ENCODE results near the gene TSPAN12.
"Not testable (repeated sequence)": the region's sequence is repeated elsewhere in the genome, so short reads cannot be mapped to it uniquely, and the experiment has no call there.

Gene TSPAN12

DNA sequence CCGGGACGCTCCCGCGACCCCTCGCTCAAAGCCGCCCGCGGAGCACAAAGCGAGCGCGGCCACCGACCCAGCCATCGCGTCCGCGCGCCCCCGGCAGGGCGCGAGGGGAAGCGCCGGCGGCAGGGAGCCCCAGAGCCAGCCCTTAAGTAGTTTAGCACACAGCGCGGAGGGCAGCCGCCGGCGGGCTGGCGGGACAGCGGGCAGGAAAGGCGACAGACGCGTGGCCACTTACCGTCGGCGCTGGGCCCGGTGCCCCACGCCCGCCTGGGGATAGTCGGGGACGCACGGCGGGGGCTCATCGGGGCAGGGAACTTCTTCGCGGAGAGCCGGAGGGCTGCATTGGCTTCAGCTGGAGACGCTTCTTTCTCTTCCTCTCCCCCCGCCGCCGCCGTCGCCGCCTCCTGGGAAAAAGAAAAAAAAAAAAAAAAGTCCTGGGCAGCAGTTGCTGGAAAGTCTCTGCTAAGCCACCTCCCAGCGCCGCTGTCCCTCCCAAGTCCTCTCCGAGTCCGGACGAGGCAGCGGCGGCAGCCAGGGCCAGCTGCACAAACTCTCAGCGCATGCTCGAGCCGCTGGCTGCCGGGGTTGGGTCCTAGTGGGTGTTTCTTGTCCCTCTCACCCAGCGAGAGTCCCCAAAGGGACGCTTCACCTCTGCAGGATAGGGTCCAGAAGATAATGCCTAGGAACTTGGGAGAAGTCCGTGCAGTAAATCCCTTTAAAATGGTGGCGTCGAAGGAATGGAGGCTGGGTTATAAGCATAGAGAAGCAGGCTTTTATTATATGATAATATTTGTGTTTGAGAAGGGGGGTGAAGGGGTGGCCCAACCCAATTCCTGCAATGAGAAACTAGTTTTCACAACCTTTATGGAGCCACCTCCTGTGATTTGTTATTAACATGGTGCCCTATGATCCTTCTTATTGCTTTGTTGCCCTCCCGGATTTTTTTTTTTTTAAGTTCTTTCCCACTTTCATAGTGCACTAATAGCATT lies at the start of gene TSPAN12:
Gene TSPAN12, minus strand, starts transcription at position 557 of the 986 bp plus-strand sequence. CDS start 1,381 bp downstream, outside the sequence.
- no peaks in the 10 kb centered on the region for H3K9me3 Mint-ChIP-seq
- no peak within 1 kb of the TSS for H3K27ac Mint-ChIP-seq
- H3K4me3 Mint-ChIP-seq: peak within 1 kb of the TSS; percentile 80 to 83
- DNase-seq: peak; percentile 54 to 56
- ATAC-seq: peak; percentile 92
- H3K27me3 Mint-ChIP-seq: peaks cover 81% of the 10 kb centered on the region
- peaks cover 18% of the 10 kb centered on the region for H3K4me1 Mint-ChIP-seq

DNA sequence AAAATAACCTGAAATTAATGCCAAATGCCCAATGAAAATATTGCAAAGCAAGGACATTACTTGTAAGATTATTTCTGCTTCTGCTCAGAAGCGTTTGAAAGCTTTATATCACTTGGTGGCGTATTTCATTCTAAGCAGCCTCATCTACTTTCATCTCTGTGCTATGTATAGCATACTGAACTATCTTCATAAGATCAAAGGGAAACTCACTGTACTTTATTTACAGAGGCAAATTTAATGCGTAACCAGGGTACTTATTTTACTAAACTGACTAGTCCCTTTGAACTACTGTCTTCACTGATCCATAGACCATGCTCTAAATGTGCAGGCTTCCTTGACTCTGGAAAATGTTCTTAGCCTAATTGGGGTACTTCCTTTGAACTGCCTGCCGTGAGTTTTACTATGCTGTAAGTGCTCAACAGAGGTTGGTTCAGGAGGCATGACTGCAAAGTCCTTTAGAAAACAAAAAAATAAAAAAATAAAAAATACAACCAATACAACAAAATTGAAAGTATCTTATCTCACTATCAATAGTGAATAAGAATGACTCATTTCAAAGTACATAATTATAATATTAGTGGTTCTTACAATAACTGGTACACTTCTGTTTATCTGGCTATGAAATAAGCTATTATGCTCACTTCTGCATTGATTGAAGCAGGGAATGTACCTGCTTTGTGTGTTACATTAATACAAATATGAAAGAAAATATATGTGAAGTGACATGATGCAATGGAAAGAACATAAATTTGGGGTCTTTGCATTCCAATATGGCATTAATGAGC lies 41.0 kb upstream of the TSPAN12 start:
- peaks cover 10% of the 10 kb centered on the region for H3K27me3 Mint-ChIP-seq
- ATAC-seq (no peak), DNase-seq (no peak)
- no peaks in the 10 kb centered on the region for H3K4me1 Mint-ChIP-seq
- H3K27ac Mint-ChIP-seq: no peak overlapping the region
- H3K9me3 Mint-ChIP-seq: peaks cover 7 to 14% of the 10 kb centered on the region in 2 donors
- H3K4me3 Mint-ChIP-seq: no peak overlapping the region

DNA sequence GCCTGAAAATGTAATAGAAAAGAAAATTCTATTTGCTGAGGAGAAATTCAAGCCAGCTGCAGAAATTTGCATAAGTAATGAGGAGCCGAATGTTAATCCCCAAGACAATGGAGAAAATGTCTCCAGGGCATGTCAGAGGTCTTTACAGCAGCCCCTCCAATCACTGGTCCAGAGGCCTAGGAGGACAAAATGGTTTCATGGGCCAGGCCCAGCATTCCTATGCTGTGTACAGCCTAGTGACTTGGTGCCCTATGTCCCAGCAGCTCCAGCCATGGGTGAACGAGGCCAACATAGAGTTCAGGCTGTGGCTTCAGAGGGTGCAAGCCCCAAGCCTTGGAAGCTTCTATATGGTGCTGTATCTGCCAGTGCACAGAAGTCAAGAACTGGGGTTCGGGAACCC lies 37.3 kb upstream of the TSPAN12 start:
- H3K4me3 Mint-ChIP-seq, H3K4me1 Mint-ChIP-seq, ATAC-seq, H3K27me3 Mint-ChIP-seq, DNase-seq, H3K27ac Mint-ChIP-seq: not testable (repeated sequence)
- H3K9me3 Mint-ChIP-seq: peaks cover 9 to 20% of the 10 kb centered on the region in 2 donors

GRCh38 chr7:120885602-120886001 lies 27.7 kb upstream of the TSPAN12 start:
- H3K27ac Mint-ChIP-seq, H3K4me3 Mint-ChIP-seq, DNase-seq, ATAC-seq, H3K4me1 Mint-ChIP-seq: not testable (repeated sequence)
- Mint-ChIP-seq H3K27me3 (peaks cover 27% of the 10 kb centered on the region), H3K9me3 (peaks cover 7 to 11% of the 10 kb centered on the region in 2 donors)

GRCh38 chr7:120877701-120878100 lies 19.8 kb upstream of the TSPAN12 start:
- Mint-ChIP-seq H3K4me3 (no peak overlapping the region), H3K9me3 (no peaks in the 10 kb centered on the region), H3K4me1 (no peaks in the 10 kb centered on the region), H3K27me3 (peaks cover 40% of the 10 kb centered on the region), H3K27ac (no peak overlapping the region)
- ATAC-seq: no peak
- no peak for DNase-seq

GRCh38 chr7:120876922-120877321 lies 19.0 kb upstream of the TSPAN12 start:
- Mint-ChIP-seq H3K27me3 (peaks cover 40% of the 10 kb centered on the region), H3K4me1 (no peaks in the 10 kb centered on the region), H3K9me3 (no peaks in the 10 kb centered on the region), H3K27ac (no peak overlapping the region), H3K4me3 (no peak overlapping the region)
- DNase-seq (no peak), ATAC-seq (no peak)

GRCh38 chr7:120874722-120875121 lies 16.8 kb upstream of the TSPAN12 start:
- DNase-seq (no peak), ATAC-seq (no peak)
- Mint-ChIP-seq H3K4me3 (no peak overlapping the region), H3K9me3 (no peaks in the 10 kb centered on the region), H3K27me3 (peaks cover 31% of the 10 kb centered on the region), H3K4me1 (no peaks in the 10 kb centered on the region), H3K27ac (no peak overlapping the region)

DNA sequence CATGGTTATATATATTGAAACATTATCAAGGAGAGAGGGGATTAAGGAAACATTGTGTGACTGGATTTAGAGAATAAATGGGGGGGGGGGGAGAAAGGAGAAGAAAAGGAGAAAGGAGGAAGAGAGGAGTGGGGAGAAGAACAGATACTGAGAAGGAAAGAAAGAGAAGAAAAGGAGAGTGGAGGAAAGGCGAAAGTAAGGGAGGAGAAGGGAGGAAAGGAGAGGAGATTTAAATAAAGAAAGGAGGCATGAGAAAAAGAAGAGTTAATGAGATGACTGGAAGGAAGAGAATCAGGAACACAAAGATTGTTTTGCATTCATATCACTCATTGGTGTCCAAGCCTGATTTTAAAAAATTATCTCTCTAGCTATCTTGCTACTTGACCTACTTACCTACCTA lies 16.1 kb upstream of the TSPAN12 start:
- H3K4me3 Mint-ChIP-seq: no peak overlapping the region
- H3K9me3 Mint-ChIP-seq: no peaks in the 10 kb centered on the region
- H3K27me3 Mint-ChIP-seq: peaks cover 31% of the 10 kb centered on the region
- no peak for DNase-seq
- no peak for ATAC-seq
- no peak overlapping the region for H3K27ac Mint-ChIP-seq
- no peaks in the 10 kb centered on the region for H3K4me1 Mint-ChIP-seq

- H3K4me3 Mint-ChIP-seq: no peak overlapping the region
- H3K27me3 Mint-ChIP-seq: peaks cover 31% of the 10 kb centered on the region
- H3K4me1 Mint-ChIP-seq: no peaks in the 10 kb centered on the region
- H3K9me3 Mint-ChIP-seq: no peaks in the 10 kb centered on the region
- no peak for DNase-seq
- H3K27ac Mint-ChIP-seq: no peak overlapping the region
- ATAC-seq: no peak
These were observed 15.5 kb upstream of the TSPAN12 start for GRCh38 chr7:120873401-120873800.

- DNase-seq (no peak), ATAC-seq (no peak)
- H3K27ac Mint-ChIP-seq: no peak overlapping the region
- no peaks in the 10 kb centered on the region for H3K9me3 Mint-ChIP-seq
- H3K27me3 Mint-ChIP-seq: peaks cover 28% of the 10 kb centered on the region
- H3K4me3 Mint-ChIP-seq: no peak overlapping the region
- no peaks in the 10 kb centered on the region for H3K4me1 Mint-ChIP-seq
These were observed 11.8 kb upstream of the TSPAN12 start for GRCh38 chr7:120869700-120870099.

DNA sequence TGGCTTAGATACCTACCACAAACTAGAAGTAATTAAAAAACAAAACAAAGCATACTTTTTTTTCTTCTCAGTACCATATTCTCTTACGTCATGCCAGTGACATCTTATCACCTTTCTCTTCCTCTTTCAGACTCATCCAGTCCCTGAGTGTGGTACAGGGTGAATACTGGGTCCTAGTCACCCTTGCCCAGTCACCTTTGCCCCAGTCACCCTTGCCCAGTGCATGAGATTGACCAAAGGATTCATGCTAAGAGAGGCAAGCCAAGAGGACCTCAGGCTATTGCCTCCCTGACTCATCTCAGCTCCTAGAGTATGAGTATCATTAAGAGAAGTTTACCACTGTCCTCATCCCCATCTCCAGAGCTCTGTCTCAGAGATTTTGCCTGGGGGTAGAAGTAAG lies 10.0 kb upstream of the TSPAN12 start:
- ATAC-seq: no peak
- no peaks in the 10 kb centered on the region for H3K4me1 Mint-ChIP-seq

GRCh38 chr7:120865191-120865981 lies 7.4 kb upstream of the TSPAN12 start:
- ATAC-seq (no peak), DNase-seq (no peak)
- H3K27ac Mint-ChIP-seq: peak overlapping the region in 1 of 2 donors; percentile 3
- peaks cover 46% of the 10 kb centered on the region for H3K27me3 Mint-ChIP-seq
- no peaks in the 10 kb centered on the region for H3K9me3 Mint-ChIP-seq
- no peak overlapping the region for H3K4me3 Mint-ChIP-seq
- no peaks in the 10 kb centered on the region for H3K4me1 Mint-ChIP-seq

More for the DNA sequence above, 10.0 kb upstream of the TSPAN12 start:
- no peak for DNase-seq
- Mint-ChIP-seq H3K27ac (no peak overlapping the region), H3K4me3 (no peak overlapping the region), H3K27me3 (peaks cover 27% of the 10 kb centered on the region), H3K9me3 (no peaks in the 10 kb centered on the region)

DNA sequence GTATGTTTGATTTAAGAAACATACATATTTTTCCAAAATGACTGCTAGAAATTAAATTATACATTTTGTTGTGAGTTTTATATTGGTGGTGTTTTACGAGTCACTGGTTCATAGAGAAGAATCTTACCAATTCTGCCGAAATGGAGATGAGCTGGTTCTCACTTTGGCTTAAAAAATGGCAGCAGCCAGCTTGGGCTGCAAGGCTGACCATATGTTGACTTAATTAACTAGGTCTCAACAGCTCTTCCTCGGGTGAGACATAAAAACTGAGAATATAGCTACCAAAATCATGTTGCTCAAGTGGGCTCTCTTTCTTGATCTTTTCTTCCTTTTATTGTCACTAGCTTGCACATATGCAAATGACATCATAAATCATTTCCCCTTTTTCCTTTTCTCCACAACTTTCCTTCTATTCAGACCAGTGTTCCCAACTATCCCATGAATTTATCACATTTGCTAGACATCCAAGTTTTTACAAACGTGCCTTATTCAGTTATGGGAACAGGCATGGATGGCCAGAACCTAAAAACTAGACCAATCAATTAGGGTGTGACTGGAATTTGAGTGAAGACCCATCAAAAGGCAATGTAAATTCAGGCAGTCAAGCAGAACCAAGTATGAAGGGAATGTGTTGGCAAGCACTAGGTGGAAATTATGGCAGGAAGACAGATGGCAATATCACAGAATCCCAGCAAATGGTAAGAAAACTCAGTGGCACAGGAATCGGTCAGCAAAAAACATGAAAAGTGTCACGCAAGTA lies 6.4 kb upstream of the TSPAN12 start:
- no peak overlapping the region for H3K4me3 Mint-ChIP-seq
- peaks cover 57% of the 10 kb centered on the region for H3K27me3 Mint-ChIP-seq
- no peaks in the 10 kb centered on the region for H3K9me3 Mint-ChIP-seq
- H3K4me1 Mint-ChIP-seq: no peaks in the 10 kb centered on the region
- no peak overlapping the region for H3K27ac Mint-ChIP-seq
- ATAC-seq: no peak
- DNase-seq: no peak

GRCh38 chr7:120862987-120863590 lies 5.1 kb upstream of the TSPAN12 start:
- H3K27ac Mint-ChIP-seq: no peak overlapping the region
- no peak for DNase-seq
- ATAC-seq: no peak
- peaks cover 69% of the 10 kb centered on the region for H3K27me3 Mint-ChIP-seq
- H3K4me3 Mint-ChIP-seq: no peak overlapping the region
- H3K9me3 Mint-ChIP-seq: no peaks in the 10 kb centered on the region
- H3K4me1 Mint-ChIP-seq: peaks cover 2% of the 10 kb centered on the region

Measured in stimulated activated naive CD8-positive, alpha-beta T cell treated with anti-CD3 and anti-CD28 coated beads, Interleukin-15, amount 100 ng/mL, for 72 hours (primary cell).